ENCODE measurements around the gene FLT4.

GRCh38 chr5:180568914-180569313, 80.5 kb downstream of the FLT4 start:
- TF ChIP-seq CTCF (IDR thresholded peaks at IDR 0.05): no peak
- TF ChIP-seq POLR2A (IDR thresholded peaks at IDR 0.05): no peak
- no peak for TF ChIP-seq EP300 (IDR thresholded peaks at IDR 0.05)
- TF ChIP-seq POLR2AphosphoS5 (IDR thresholded peaks at IDR 0.05): no peak
